HepG2 (cell line): ENCODE measurements around the gene TEX19. TPM values are rescaled to one million over a fixed set of nuclear protein-coding genes. Genes with fewer than 3 reads are reported as not detected.

Experiments used
- AHR ChIP-seq: IDR thresholded peaks from 2 replicates; pipeline ENCODE4 v1.6.1; 2018; ENCODE audit warnings: missing genetic modification reagents, missing compliant biosample characterization
- ATF4 ChIP-seq, 2 experiments: fragments of 450-650 bp in 1 of 2; sonication (generic) in 1 of 2; formaldehyde crosslinking; IDR thresholded peaks; 2 replicates each; pipeline versions ENCODE4 v1.5.0 to v1.8.0; 2020 to 2022; ENCODE audit warnings: mild to moderate bottlenecking in 1 of 2, missing genetic modification reagents in 1 of 2
- ATF7-NPFF ChIP-seq: sonication (generic); formaldehyde crosslinking; IDR thresholded peaks from 2 replicates; pipeline ENCODE4 v1.8.1; 2023; ENCODE audit warnings: mild to moderate bottlenecking, low read depth, missing genetic modification reagents, moderate library complexity
- BHLHE40 ChIP-seq: IDR thresholded peaks from 2 replicates; pipeline ENCODE4 v1.6.1; 2011; ENCODE audit warnings: low read length, improper control_type of control experiment
- ELF1 ChIP-seq: sonication (generic); formaldehyde crosslinking; IDR thresholded peaks from 2 replicates; pipeline ENCODE4 v1.4.0; 2020; ENCODE audit warnings: missing genetic modification reagents
- GATAD2A ChIP-seq: IDR thresholded peaks from 2 replicates; pipeline ENCODE4 v1.6.1; 2016
- KAT8 ChIP-seq: IDR thresholded peaks from 2 replicates; pipeline ENCODE4 v1.6.1; 2016; ENCODE audit warnings: missing genetic modification reagents, missing compliant biosample characterization
- KLF13 ChIP-seq: sonication (generic); formaldehyde crosslinking; IDR thresholded peaks from 2 replicates; pipeline ENCODE4 v1.4.0; 2020; ENCODE audit warnings: mild to moderate bottlenecking, missing genetic modification reagents
- MED1 ChIP-seq: sonication (generic); formaldehyde crosslinking; IDR thresholded peaks from 2 replicates; pipeline ENCODE4 v1.4.0; 2020; ENCODE audit warnings: missing genetic modification reagents
- MED8 ChIP-seq: sonication (generic); formaldehyde crosslinking; IDR thresholded peaks from 2 replicates; pipeline ENCODE4 v1.8.1; 2023; ENCODE audit warnings: mild to moderate bottlenecking, missing genetic modification reagents; ENCODE audit not compliant: insufficient replicate concordance
- NRL ChIP-seq: sonication (generic); formaldehyde crosslinking; IDR thresholded peaks from 2 replicates; pipeline ENCODE4 v1.5.0; 2020; ENCODE audit warnings: missing genetic modification reagents, mild to moderate bottlenecking, moderate library complexity, borderline replicate concordance
- POLR2AphosphoS5 ChIP-seq: IDR thresholded peaks from 2 replicates; pipeline ENCODE4 v1.6.1; 2012; ENCODE audit warnings: low read depth, low read length
- SIN3A ChIP-seq: IDR thresholded peaks from 2 replicates; pipeline ENCODE4 v1.6.1; 2011; ENCODE audit warnings: low read depth, mild to moderate bottlenecking, control low read depth, low read length, borderline replicate concordance
- SMAD3 ChIP-seq: sonication (generic); formaldehyde crosslinking; IDR thresholded peaks from 2 replicates; pipeline ENCODE4 v1.4.0; 2020; ENCODE audit warnings: missing genetic modification reagents
- SNAPC2 ChIP-seq: sonication (generic); formaldehyde crosslinking; IDR thresholded peaks from 2 replicates; pipeline ENCODE4 v1.8.1; 2022; ENCODE audit warnings: mild to moderate bottlenecking, missing genetic modification reagents
- SOX5 ChIP-seq: IDR thresholded peaks from 2 replicates; pipeline ENCODE4 v1.6.1; 2016; ENCODE audit warnings: borderline replicate concordance
- THYN1 ChIP-seq: sonication (generic); formaldehyde crosslinking; IDR thresholded peaks from 2 replicates; pipeline ENCODE4 v1.8.1; 2023; ENCODE audit warnings: low read depth, mild to moderate bottlenecking, moderate library complexity, missing genetic modification reagents, borderline replicate concordance
- ZC3H13 ChIP-seq: sonication (generic); formaldehyde crosslinking; IDR thresholded peaks from 2 replicates; pipeline ENCODE4 v1.8.1; 2023; ENCODE audit warnings: mild to moderate bottlenecking, missing genetic modification reagents, moderate library complexity
- ZNF333 ChIP-seq: sonication (generic); formaldehyde crosslinking; IDR thresholded peaks from 2 replicates; pipeline ENCODE4 v1.4.0; 2020; ENCODE audit warnings: mild to moderate bottlenecking, missing genetic modification reagents, borderline replicate concordance
- ZNF431 ChIP-seq: sonication (generic); formaldehyde crosslinking; IDR thresholded peaks from 2 replicates; pipeline ENCODE4 v1.9.0; 2022; ENCODE audit warnings: missing genetic modification reagents, low read depth, mild to moderate bottlenecking, borderline replicate concordance
- ZNF564 ChIP-seq: sonication (generic); formaldehyde crosslinking; IDR thresholded peaks from 2 replicates; pipeline ENCODE4 v1.8.1; 2023; ENCODE audit warnings: mild to moderate bottlenecking, missing genetic modification reagents
- ZNF652 ChIP-seq: IDR thresholded peaks from 2 replicates; pipeline ENCODE4 v1.6.1; 2016; ENCODE audit warnings: low read depth, borderline replicate concordance
- ZNF678 ChIP-seq: sonication (generic); formaldehyde crosslinking; IDR thresholded peaks from 2 replicates; pipeline ENCODE4 v1.4.0; 2020; ENCODE audit warnings: mild to moderate bottlenecking, missing genetic modification reagents
- polyA plus RNA-seq, 8 experiments: library from polyadenylated mRNA; depleted of rRNA in 3 of 8; stranded (reverse) in 7 of 8; unstranded in 1 of 8; fragments of >200 nt; fragmentation: Illumina TruSeq in 4 of 8; extraction: Trizol in 4 of 8; gene quantifications; 2 replicates each; pipeline versions ENCODE4 v1.2.1 to v1.2.3, GENCODE V29; 2011 to 2016; ENCODE audit warnings: low read depth in 4 of 8, missing spikeins in 1 of 8, mixed read lengths in 1 of 8; ENCODE audit not compliant: insufficient read depth in 1 of 8
- total RNA-seq, 5 experiments: library from RNA; depleted of rRNA; stranded (reverse); fragments of >200 nt; fragmentation: Illumina TruSeq; extraction: Trizol; gene quantifications; 2 replicates each; pipeline ENCODE4 v1.2.3, GENCODE V29; 2016; ENCODE audit warnings: low read depth in 1 of 5
- TF ChIP-seq, protein P1 (sequence below), 2 experiments: sonication (generic) in 1 of 2; formaldehyde crosslinking in 1 of 2; IDR thresholded peaks; 2 replicates each; pipeline versions ENCODE4 v1.4.0 to v1.6.1; 2018 to 2020; ENCODE audit warnings: missing genetic modification reagents in 2 of 2, borderline replicate concordance in 1 of 2, low read depth in 1 of 2, mild to moderate bottlenecking in 1 of 2, missing biosample characterization in 1 of 2
- TF ChIP-seq, protein P2 (sequence below), 2 experiments: sonication (generic) in 1 of 2; formaldehyde crosslinking in 1 of 2; IDR thresholded peaks; 2 replicates each; pipeline versions ENCODE4 v1.5.1 to v1.6.1; 2011 to 2020; ENCODE audit warnings: borderline replicate concordance in 1 of 2, low read depth in 1 of 2, low read length in 1 of 2, mild to moderate bottlenecking in 1 of 2, missing genetic modification reagents in 1 of 2, moderate library complexity in 1 of 2

Gene TEX19
- total and polyA plus RNA-seq, 2 of the 13 experiments (the other 11 are each of a cell fraction or from before 2014, with no cell fraction given) = 1.3 to 6.0 TPM

GRCh38 chr17:82388223-82388921 is 29.3 kb downstream of the TEX19 start (continued):
- TF ChIP-seq KLF13 (CRISPR knock-in tag) (peak; percentile 46; the same call in 1 of the 2 replicates), GATAD2A (CRISPR knock-in tag) (0 out of 2 replicates have a peak, but pooled peaks have one; percentile 60), ZC3H13 (CRISPR knock-in tag) (0 out of 2 replicates have a peak, but pooled peaks have one; percentile 13), KAT8 (CRISPR knock-in tag) (0 out of 2 replicates have a peak, but pooled peaks have one; percentile 34), MED1 (CRISPR knock-in tag) (peak; percentile 65; the same call in 1 of the 2 replicates), SOX5 (CRISPR knock-in tag) (peak; percentile 13; the same call in 1 of the 2 replicates), ZNF678 (no peak), ZNF564 (CRISPR knock-in tag) (0 out of 2 replicates have a peak, but pooled peaks have one; percentile 21), ELF1 (CRISPR knock-in tag) (0 out of 2 replicates have a peak, but pooled peaks have one; percentile 12), ATF7-NPFF (CRISPR knock-in tag) (0 out of 2 replicates have a peak, but pooled peaks have one; percentile 29), MED8 (CRISPR knock-in tag) (no peak), ATF4 (CRISPR knock-in tag; IDR thresholded peaks at IDR 0.05) (no peak), POLR2AphosphoS5 (no peak), SMAD3 (CRISPR knock-in tag) (no peak), THYN1 (CRISPR knock-in tag) (no peak), ZNF333 (CRISPR knock-in tag) (no peak), ZNF652 (CRISPR knock-in tag) (no peak), BHLHE40 (no peak), SNAPC2 (0 out of 2 replicates have a peak, but pooled peaks have one; percentile 53), NRL (CRISPR knock-in tag) (peak; percentile 31; the same call in 1 of the 2 replicates), AHR (CRISPR knock-in tag) (peak; percentile 94; the same call in 1 of the 2 replicates), SIN3A (peak; percentile 87; the same call in 1 of the 2 replicates), ZNF431 (CRISPR knock-in tag) (no peak)
- TF ChIP-seq, protein P1, sequence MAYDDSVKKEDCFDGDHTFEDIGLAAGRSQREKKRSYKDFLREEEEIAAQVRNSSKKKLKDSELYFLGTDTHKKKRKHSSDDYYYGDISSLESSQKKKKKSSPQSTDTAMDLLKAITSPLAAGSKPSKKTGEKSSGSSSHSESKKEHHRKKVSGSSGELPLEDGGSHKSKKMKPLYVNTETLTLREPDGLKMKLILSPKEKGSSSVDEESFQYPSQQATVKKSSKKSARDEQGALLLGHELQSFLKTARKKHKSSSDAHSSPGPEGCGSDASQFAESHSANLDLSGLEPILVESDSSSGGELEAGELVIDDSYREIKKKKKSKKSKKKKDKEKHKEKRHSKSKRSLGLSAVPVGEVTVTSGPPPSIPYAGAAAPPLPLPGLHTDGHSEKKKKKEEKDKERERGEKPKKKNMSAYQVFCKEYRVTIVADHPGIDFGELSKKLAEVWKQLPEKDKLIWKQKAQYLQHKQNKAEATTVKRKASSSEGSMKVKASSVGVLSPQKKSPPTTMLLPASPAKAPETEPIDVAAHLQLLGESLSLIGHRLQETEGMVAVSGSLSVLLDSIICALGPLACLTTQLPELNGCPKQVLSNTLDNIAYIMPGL (CRISPR knock-in tag; IDR thresholded peaks at IDR 0.05; ENCODE audit: borderline replicate concordance in 1 of 2, low read depth in 1 of 2) = peak in 1 of 2 experiments; percentile 50; a peak in 1 of 4 replicates
- TF ChIP-seq, protein P2, sequence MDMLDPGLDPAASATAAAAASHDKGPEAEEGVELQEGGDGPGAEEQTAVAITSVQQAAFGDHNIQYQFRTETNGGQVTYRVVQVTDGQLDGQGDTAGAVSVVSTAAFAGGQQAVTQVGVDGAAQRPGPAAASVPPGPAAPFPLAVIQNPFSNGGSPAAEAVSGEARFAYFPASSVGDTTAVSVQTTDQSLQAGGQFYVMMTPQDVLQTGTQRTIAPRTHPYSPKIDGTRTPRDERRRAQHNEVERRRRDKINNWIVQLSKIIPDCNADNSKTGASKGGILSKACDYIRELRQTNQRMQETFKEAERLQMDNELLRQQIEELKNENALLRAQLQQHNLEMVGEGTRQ (IDR thresholded peaks at IDR 0.05; ENCODE audit: low read depth, low read length) = no peak
- TF ChIP-seq, protein P2 (CRISPR knock-in tag; IDR thresholded peaks at IDR 0.05; ENCODE audit: borderline replicate concordance) = no peak
